Erythroblast (primary cell): ENCODE data around the gene ATP6V0B.

ENCODE experiments used
- DNase-seq, 2 experiments: peaks; one replicate each; lab custom pipeline; 2025; lab: John Stamatoyannopoulos, UW
- GATA1 ChIP-seq: IDR thresholded peaks from 2 replicates; pipeline ENCODE4 v1.6.1; 2011; ENCODE audit warnings: low read depth, mild to moderate bottlenecking, control low read depth, low read length, moderate library complexity
- POLR2A ChIP-seq: IDR thresholded peaks from 2 replicates; pipeline ENCODE4 v1.6.1; 2011; ENCODE audit warnings: mild to moderate bottlenecking, low read length

ATP6V0B gene

GRCh38 chr1:43969746-43970466 lies 4.9 kb upstream of the ATP6V0B start, which contains the start of gene DPH2:
Gene DPH2 (plus strand): TSS chr1:43970010. CDS start chr1:43970176, 166 bp downstream.
- DNase-seq: peak; percentile 97
- TF ChIP-seq POLR2A: peak; percentile 47
- TF ChIP-seq GATA1: no peak

GRCh38 chr1:43970502-43970901 lies 4.3 kb upstream of the ATP6V0B start:
- DNase-seq: no peak
- TF ChIP-seq GATA1 (no peak), POLR2A (no peak)

- TF ChIP-seq POLR2A (no peak), GATA1 (no peak)
- DNase-seq: no peak
Observed at GRCh38 chr1:43970911-43971310, 3.8 kb upstream of the ATP6V0B start.

- TF ChIP-seq GATA1 (no peak), POLR2A (no peak)
Observed at GRCh38 chr1:43971336-43971980, 3.3 kb upstream of the ATP6V0B start.

GRCh38 chr1:43973981-43974442 lies 748 bp upstream of the ATP6V0B start:
- TF ChIP-seq POLR2A (no peak), GATA1 (no peak)
- DNase-seq: no peak

More at GRCh38 chr1:43971336-43971980, 3.3 kb upstream of the ATP6V0B start:
- no peak for DNase-seq

- DNase-seq: peak; percentile 72 to 83
Observed at GRCh38 chr1:43975249-43975961, 645 bp downstream of the ATP6V0B start.

GRCh38 chr1:43976045-43976444 lies 1.3 kb downstream of the ATP6V0B start:
- peak; percentile 36 to 59 for DNase-seq
- no peak for TF ChIP-seq GATA1
- no peak for TF ChIP-seq POLR2A

More at GRCh38 chr1:43975249-43975961, 645 bp downstream of the ATP6V0B start:
- TF ChIP-seq GATA1: no peak
- no peak for TF ChIP-seq POLR2A

GRCh38 chr1:43976890-43977289 lies 2.1 kb downstream of the ATP6V0B start:
- DNase-seq: no peak
- TF ChIP-seq GATA1 (no peak), POLR2A (no peak)

- TF ChIP-seq POLR2A: no peak
- TF ChIP-seq GATA1: no peak
- DNase-seq: no peak
Observed at GRCh38 chr1:43977376-43978263, 2.9 kb downstream of the ATP6V0B start.

- no peak for TF ChIP-seq POLR2A
- no peak for TF ChIP-seq GATA1
- DNase-seq: peak in 1 of 2 experiments; percentile 34
Observed at GRCh38 chr1:43978264-43978550, 3.4 kb downstream of the ATP6V0B start.

GRCh38 chr1:43978551-43979260 lies 3.9 kb downstream of the ATP6V0B start, which contains the start of gene B4GALT2:
Gene B4GALT2 (plus strand): TSS chr1:43979210. CDS start chr1:43981161, 1,951 bp downstream.
- peak; percentile 67 to 78 for DNase-seq
- peak; percentile 11 for TF ChIP-seq POLR2A
- TF ChIP-seq GATA1: no peak

- TF ChIP-seq POLR2A: no peak
- TF ChIP-seq GATA1: no peak
Observed at GRCh38 chr1:43979261-43979527, 4.4 kb downstream of the ATP6V0B start.

GRCh38 chr1:43979528-43980254 lies 4.9 kb downstream of the ATP6V0B start:
- no peak for TF ChIP-seq POLR2A
- TF ChIP-seq GATA1: no peak
- peak; percentile 71 to 75 for DNase-seq

More at GRCh38 chr1:43979261-43979527, 4.4 kb downstream of the ATP6V0B start:
- no peak for DNase-seq
